ENCODE measurements around the gene SREBF1. TPM values are rescaled to one million over a fixed set of nuclear protein-coding genes. Genes with fewer than 3 reads are reported as not detected.
A peak's percentile ranks its signal among the peaks of the same experiment; 100 is the strongest.

Gene SREBF1
- total and polyA plus RNA-seq, 2 experiments from 2014 or later, result 39.6 to 85.3 TPM

DNA sequence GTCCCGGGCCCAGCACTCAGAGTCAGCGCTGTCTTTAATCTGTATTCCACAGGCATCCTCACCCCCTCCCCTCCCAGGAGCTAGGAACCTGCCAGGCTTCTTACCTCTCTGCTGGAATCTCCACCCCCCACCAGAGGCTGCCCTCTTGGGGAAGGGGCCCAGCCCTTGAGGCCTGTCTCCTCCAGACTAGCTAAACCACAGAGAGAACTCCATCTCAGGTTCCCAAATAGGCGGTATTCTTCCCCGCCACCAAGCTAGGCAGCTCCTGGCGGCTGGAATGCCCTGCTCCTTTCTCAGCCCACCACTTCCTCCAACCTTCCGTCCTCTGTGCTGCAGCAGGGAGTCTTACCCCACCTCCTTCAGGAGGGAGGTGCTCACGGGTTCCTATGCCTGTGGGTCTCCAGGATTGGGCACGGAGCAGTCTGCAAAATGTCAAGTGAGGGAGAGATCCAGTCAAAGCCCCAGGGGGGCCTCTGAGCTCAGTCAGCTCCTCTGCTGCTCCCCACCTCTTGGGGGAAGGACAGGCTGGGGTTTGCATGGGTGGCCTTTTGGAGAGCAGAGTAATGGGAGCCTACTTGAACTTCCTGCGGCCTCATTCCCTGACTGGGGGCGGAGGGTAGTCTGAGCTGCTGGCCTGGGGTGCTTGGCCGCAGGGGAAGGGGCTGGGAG is 55.7 kb downstream of the SREBF1 start:
- peaks cover 39% of the 10 kb centered on the region for H3K27me3 Mint-ChIP-seq (ENCODE audit: insufficient read depth, low read depth, poor library complexity)
- Histone ChIP-seq H3K9me2 (ENCODE audit: insufficient read depth) (no peaks in the 10 kb centered on the region), H3F3A (replicated peaks; ENCODE audit: low read depth) (peaks cover 27% of the 10 kb centered on the region; the same call in 1 of the 2 replicates), H3K27ac (ENCODE audit: low read depth) (no peak overlapping the region), H3K4me2 (peak overlapping the region; percentile 99), H3K36me3 (ENCODE audit: insufficient read depth) (no peaks in the 10 kb centered on the region), H3K79me2 (replicated peaks; ENCODE audit: insufficient read depth) (no peaks in the 10 kb centered on the region), H4K20me1 (replicated peaks; ENCODE audit: insufficient read depth) (no peaks in the 10 kb centered on the region), H3K27me3 (ENCODE audit: insufficient read depth) (peaks cover 52% of the 10 kb centered on the region), H2AFZ (peak overlapping the region; percentile 94), H3K4me1 (ENCODE audit: insufficient read depth) (peaks cover 41% of the 10 kb centered on the region), H3K4me3 (peak overlapping the region; percentile 87)
- no peaks in the 10 kb centered on the region; the same call in 2 of the 3 replicates for H3K9me3 Mint-ChIP-seq
- no peaks in the 10 kb centered on the region for H3K36me3 Mint-ChIP-seq (ENCODE audit: low read depth)
- peak overlapping the region; percentile 29; the same call in 1 of the 2 replicates for H3K27ac Mint-ChIP-seq
- DNase-seq (ENCODE audit: low spot score) (peak; percentile 90), ATAC-seq (peak; percentile 37)
- H3K4me3 Mint-ChIP-seq, result peak overlapping the region; percentile 71
- TF ChIP-seq, protein P1, sequence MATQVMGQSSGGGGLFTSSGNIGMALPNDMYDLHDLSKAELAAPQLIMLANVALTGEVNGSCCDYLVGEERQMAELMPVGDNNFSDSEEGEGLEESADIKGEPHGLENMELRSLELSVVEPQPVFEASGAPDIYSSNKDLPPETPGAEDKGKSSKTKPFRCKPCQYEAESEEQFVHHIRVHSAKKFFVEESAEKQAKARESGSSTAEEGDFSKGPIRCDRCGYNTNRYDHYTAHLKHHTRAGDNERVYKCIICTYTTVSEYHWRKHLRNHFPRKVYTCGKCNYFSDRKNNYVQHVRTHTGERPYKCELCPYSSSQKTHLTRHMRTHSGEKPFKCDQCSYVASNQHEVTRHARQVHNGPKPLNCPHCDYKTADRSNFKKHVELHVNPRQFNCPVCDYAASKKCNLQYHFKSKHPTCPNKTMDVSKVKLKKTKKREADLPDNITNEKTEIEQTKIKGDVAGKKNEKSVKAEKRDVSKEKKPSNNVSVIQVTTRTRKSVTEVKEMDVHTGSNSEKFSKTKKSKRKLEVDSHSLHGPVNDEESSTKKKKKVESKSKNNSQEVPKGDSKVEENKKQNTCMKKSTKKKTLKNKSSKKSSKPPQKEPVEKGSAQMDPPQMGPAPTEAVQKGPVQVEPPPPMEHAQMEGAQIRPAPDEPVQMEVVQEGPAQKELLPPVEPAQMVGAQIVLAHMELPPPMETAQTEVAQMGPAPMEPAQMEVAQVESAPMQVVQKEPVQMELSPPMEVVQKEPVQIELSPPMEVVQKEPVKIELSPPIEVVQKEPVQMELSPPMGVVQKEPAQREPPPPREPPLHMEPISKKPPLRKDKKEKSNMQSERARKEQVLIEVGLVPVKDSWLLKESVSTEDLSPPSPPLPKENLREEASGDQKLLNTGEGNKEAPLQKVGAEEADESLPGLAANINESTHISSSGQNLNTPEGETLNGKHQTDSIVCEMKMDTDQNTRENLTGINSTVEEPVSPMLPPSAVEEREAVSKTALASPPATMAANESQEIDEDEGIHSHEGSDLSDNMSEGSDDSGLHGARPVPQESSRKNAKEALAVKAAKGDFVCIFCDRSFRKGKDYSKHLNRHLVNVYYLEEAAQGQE (IDR thresholded peaks at IDR 0.05; ENCODE audit: unreplicated experiment), result no peak
- TF ChIP-seq, protein P2, sequence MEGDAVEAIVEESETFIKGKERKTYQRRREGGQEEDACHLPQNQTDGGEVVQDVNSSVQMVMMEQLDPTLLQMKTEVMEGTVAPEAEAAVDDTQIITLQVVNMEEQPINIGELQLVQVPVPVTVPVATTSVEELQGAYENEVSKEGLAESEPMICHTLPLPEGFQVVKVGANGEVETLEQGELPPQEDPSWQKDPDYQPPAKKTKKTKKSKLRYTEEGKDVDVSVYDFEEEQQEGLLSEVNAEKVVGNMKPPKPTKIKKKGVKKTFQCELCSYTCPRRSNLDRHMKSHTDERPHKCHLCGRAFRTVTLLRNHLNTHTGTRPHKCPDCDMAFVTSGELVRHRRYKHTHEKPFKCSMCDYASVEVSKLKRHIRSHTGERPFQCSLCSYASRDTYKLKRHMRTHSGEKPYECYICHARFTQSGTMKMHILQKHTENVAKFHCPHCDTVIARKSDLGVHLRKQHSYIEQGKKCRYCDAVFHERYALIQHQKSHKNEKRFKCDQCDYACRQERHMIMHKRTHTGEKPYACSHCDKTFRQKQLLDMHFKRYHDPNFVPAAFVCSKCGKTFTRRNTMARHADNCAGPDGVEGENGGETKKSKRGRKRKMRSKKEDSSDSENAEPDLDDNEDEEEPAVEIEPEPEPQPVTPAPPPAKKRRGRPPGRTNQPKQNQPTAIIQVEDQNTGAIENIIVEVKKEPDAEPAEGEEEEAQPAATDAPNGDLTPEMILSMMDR (conservative IDR thresholded peaks at IDR 0.05; ENCODE audit: low read depth in 2 of 2), result peak; percentile 31 to 53
- no peak for TF ChIP-seq STAT1 (IDR thresholded peaks at IDR 0.05; ENCODE audit: unreplicated experiment)
- TF ChIP-seq CREB1 (CRISPR knock-in tag; IDR thresholded peaks at IDR 0.05; ENCODE audit: low read depth), result no peak
- no peak for TF ChIP-seq JUNB (IDR thresholded peaks at IDR 0.05; ENCODE audit: unreplicated experiment)
- peaks cover 33% of the 10 kb centered on the region for H3K4me1 Mint-ChIP-seq

DNA sequence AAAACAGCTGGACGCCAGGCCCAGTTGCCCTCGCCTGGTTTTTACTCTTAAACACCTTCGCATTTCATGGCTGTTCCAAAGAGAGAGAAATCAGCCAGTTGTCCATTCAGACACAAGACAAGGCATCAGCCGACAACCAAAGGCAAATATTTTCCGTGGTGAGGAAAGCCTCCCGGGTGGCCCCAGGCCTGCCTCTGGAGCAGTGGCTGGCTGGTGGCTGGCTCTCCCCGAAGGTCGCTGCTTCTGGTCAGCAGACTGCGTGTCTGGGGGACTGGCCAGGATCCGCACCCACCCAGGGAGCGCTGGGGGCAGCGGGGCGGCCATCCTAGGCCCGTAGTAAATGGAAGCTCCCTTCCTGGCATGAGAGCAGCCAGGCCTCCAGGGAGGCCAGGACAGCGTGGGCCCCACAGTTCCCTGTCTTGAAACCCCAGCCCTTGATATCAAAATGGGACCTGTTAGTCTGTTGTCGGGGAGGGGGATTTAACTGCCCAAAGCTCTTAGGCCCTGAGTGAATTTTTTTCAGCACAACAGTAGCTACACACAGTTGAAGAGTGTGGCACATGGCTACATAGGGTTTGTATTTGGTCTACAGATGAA is 57.7 kb downstream of the SREBF1 start:
- Histone ChIP-seq H3K9me2 (ENCODE audit: insufficient read depth) (no peaks in the 10 kb centered on the region), H3K4me2 (peak overlapping the region; percentile 21; the same call in 1 of the 2 replicates), H3K36me3 (ENCODE audit: insufficient read depth) (no peaks in the 10 kb centered on the region), H4K20me1 (replicated peaks; ENCODE audit: insufficient read depth) (no peaks in the 10 kb centered on the region), H2AFZ (no peak overlapping the region), H3F3A (replicated peaks; ENCODE audit: low read depth) (peaks cover 14% of the 10 kb centered on the region; the same call in 1 of the 2 replicates), H3K79me2 (replicated peaks; ENCODE audit: insufficient read depth) (no peaks in the 10 kb centered on the region), H3K4me3 (no peak overlapping the region), H3K4me1 (ENCODE audit: insufficient read depth) (peaks cover 25% of the 10 kb centered on the region), H3K27ac (ENCODE audit: low read depth) (no peak overlapping the region), H3K27me3 (ENCODE audit: insufficient read depth) (peaks cover 33% of the 10 kb centered on the region)
- no peaks in the 10 kb centered on the region; the same call in 2 of the 3 replicates for H3K9me3 Mint-ChIP-seq
- peaks cover 18% of the 10 kb centered on the region for H3K4me1 Mint-ChIP-seq
- H3K27me3 Mint-ChIP-seq (ENCODE audit: insufficient read depth, low read depth, poor library complexity), result peaks cover 26% of the 10 kb centered on the region
- H3K27ac Mint-ChIP-seq, result no peak overlapping the region
- no peaks in the 10 kb centered on the region for H3K36me3 Mint-ChIP-seq (ENCODE audit: low read depth)
- H3K4me3 Mint-ChIP-seq, result no peak overlapping the region
- ATAC-seq (no peak), DNase-seq (ENCODE audit: low spot score) (no peak)
- no peak for TF ChIP-seq EZH2 (IDR thresholded peaks at IDR 0.05; ENCODE audit: low read depth, unreplicated experiment)
- TF ChIP-seq CREB1 (CRISPR knock-in tag; IDR thresholded peaks at IDR 0.05; ENCODE audit: low read depth), result no peak
- TF ChIP-seq, protein P3, sequence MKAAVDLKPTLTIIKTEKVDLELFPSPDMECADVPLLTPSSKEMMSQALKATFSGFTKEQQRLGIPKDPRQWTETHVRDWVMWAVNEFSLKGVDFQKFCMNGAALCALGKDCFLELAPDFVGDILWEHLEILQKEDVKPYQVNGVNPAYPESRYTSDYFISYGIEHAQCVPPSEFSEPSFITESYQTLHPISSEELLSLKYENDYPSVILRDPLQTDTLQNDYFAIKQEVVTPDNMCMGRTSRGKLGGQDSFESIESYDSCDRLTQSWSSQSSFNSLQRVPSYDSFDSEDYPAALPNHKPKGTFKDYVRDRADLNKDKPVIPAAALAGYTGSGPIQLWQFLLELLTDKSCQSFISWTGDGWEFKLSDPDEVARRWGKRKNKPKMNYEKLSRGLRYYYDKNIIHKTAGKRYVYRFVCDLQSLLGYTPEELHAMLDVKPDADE (IDR thresholded peaks at IDR 0.05), result no peak
- TF ChIP-seq STAT1 (IDR thresholded peaks at IDR 0.05; ENCODE audit: unreplicated experiment), result no peak
- no peak for TF ChIP-seq JUNB (IDR thresholded peaks at IDR 0.05; ENCODE audit: unreplicated experiment)
